Lower lobe of right lung (tissue), 2 donors: ENCODE data around the gene HNRNPU. TPM values are rescaled to one million over a fixed set of nuclear protein-coding genes. Genes with fewer than 3 reads are reported as not detected.

ENCODE experiments used
- ATAC-seq, 2 donors: fragments of 200-7000 bp; cut with Tn5 transposase; one replicate each; pipeline ENCODE4 v1.9.1; 2020 to 2022; ENCODE audit warnings: mild to moderate bottlenecking in 2 of 2, moderate library complexity in 2 of 2
- DNase-seq: peaks from one replicate; pipeline ENCODE4 v3.0.0-alpha.2; 2020
- H3K27ac ChIP-seq: fragments of 200-600 bp; one replicate; pipeline ENCODE4 v1.8.0; 2022
- H3K27me3 ChIP-seq: fragments of 200-600 bp; one replicate; pipeline ENCODE4 v1.8.0; 2022; ENCODE audit warnings: low read depth
- H3K36me3 ChIP-seq: fragments of 200-600 bp; one replicate; pipeline ENCODE4 v1.8.0; 2022; ENCODE audit warnings: mild to moderate bottlenecking
- H3K4me1 ChIP-seq: fragments of 200-600 bp; one replicate; pipeline ENCODE4 v1.8.0; 2022
- H3K4me3 ChIP-seq: fragments of 200-600 bp; one replicate; pipeline ENCODE4 v1.8.0; 2022; ENCODE audit warnings: mild to moderate bottlenecking
- H3K9me3 ChIP-seq: fragments of 200-600 bp; one replicate; pipeline ENCODE4 v1.8.0; 2022
- CTCF ChIP-seq: fragments of 200-600 bp; IDR thresholded peaks from one replicate; pipeline ENCODE4 v1.8.0; 2022; ENCODE audit warnings: antibody characterized with exemption, mild to moderate bottlenecking
- intact Hi-C: fragments of 100-400 bp; cut with DNase I; formaldehyde crosslinking; loops from one replicate; pipeline ENCODE4 v1.11.0; 2022
- total RNA-seq: library from RNA; stranded (reverse); fragmentation: NEBNext Ultra II Directional; extraction: Animal tissue kit (Norgen Biotek cat#: 25700); gene quantifications from one replicate; pipeline ENCODE4 v1.2.1, GENCODE V29; 2021
- donor health status: DM: no; HTN: yes; CAD: no; lungs with severe emphysema.

Gene HNRNPU
- total RNA-seq, 1 donor from 2014 or later, result 279 TPM

- TF ChIP-seq CTCF, result no peak
- Histone ChIP-seq H3K36me3 (no peaks in the 10 kb centered on the region), H3K9me3 (no peaks in the 10 kb centered on the region), H3K4me1 (peaks cover 6% of the 10 kb centered on the region), H3K27ac (no peak overlapping the region), H3K4me3 (no peak overlapping the region), H3K27me3 (no peaks in the 10 kb centered on the region)
- ATAC-seq (no peak), DNase-seq (no peak)
- intact Hi-C loops, result no loop called here
Measured at GRCh38 chr1:244830639-244831038, 33.7 kb downstream of the HNRNPU start.

- H3K9me3 ChIP-seq, result no peaks in the 10 kb centered on the region
- intact Hi-C loops, result no loop called here
- no peak overlapping the region for H3K4me3 ChIP-seq
- H3K27ac ChIP-seq, result no peak overlapping the region
- TF ChIP-seq CTCF, result no peak
- no peaks in the 10 kb centered on the region for H3K36me3 ChIP-seq
- DNase-seq (no peak), ATAC-seq (no peak)
- H3K4me1 ChIP-seq, result no peaks in the 10 kb centered on the region
- no peaks in the 10 kb centered on the region for H3K27me3 ChIP-seq
Measured at GRCh38 chr1:244826712-244827111, 37.6 kb downstream of the HNRNPU start.

GRCh38 chr1:244822878-244823277 lies 41.5 kb downstream of the HNRNPU start:
- no peak for TF ChIP-seq CTCF
- Histone ChIP-seq H3K36me3 (no peaks in the 10 kb centered on the region), H3K27ac (no peak overlapping the region), H3K9me3 (no peaks in the 10 kb centered on the region), H3K4me3 (no peak overlapping the region), H3K27me3 (no peaks in the 10 kb centered on the region), H3K4me1 (no peaks in the 10 kb centered on the region)
- DNase-seq (no peak), ATAC-seq (no peak)
- intact Hi-C loops, result no loop called here

- Histone ChIP-seq H3K4me1 (no peaks in the 10 kb centered on the region), H3K27ac (no peak overlapping the region), H3K9me3 (no peaks in the 10 kb centered on the region), H3K4me3 (no peak overlapping the region), H3K36me3 (no peaks in the 10 kb centered on the region), H3K27me3 (no peaks in the 10 kb centered on the region)
- DNase-seq (no peak), ATAC-seq (no peak)
- intact Hi-C loops, result no loop called here
- TF ChIP-seq CTCF, result no peak
Measured at GRCh38 chr1:244821134-244821533, 43.2 kb downstream of the HNRNPU start.

GRCh38 chr1:244820131-244820530 lies 44.2 kb downstream of the HNRNPU start:
- ATAC-seq, result no peak

More at GRCh38 chr1:244820131-244820530, 44.2 kb downstream of the HNRNPU start:
- no peak for DNase-seq
- Histone ChIP-seq H3K4me3 (no peak overlapping the region), H3K27ac (no peak overlapping the region), H3K27me3 (no peaks in the 10 kb centered on the region), H3K36me3 (no peaks in the 10 kb centered on the region), H3K9me3 (no peaks in the 10 kb centered on the region), H3K4me1 (no peaks in the 10 kb centered on the region)
- no peak for TF ChIP-seq CTCF
- intact Hi-C loops, result no loop called here
